Right lobe of liver (tissue), 6 donors: Measurements from ENCODE around the gene PTPRN2. TPM values are rescaled to one million over a fixed set of nuclear protein-coding genes. Genes with fewer than 3 reads are reported as not detected.

Experiments used
- ATAC-seq, 4 donors: fragments of 200-7000 bp; cut with Tn5 transposase; one replicate each; pipeline ENCODE4 v1.9.1; 2020; ENCODE audit warnings: mild to moderate bottlenecking in 4 of 4, moderate library complexity in 4 of 4
- DNase-seq, 3 donors: peaks; one replicate each; pipeline ENCODE4 v3.0.0-alpha.2; 2020
- H3K27ac ChIP-seq, 3 donors: fragments of 200-600 bp; one replicate each; pipeline ENCODE4 v1.8.0; 2022
- H3K27me3 ChIP-seq, 2 donors: fragments of 200-600 bp; one replicate each; pipeline ENCODE4 v1.8.0; 2022
- H3K36me3 ChIP-seq, 4 donors: fragments of 200-600 bp; sonication (generic) in 1 of 4; one replicate each; pipeline versions ENCODE4 v1.5.1 to v1.8.0; 2017 to 2022; ENCODE audit warnings: control low read depth in 1 of 4
- H3K4me1 ChIP-seq, 4 donors: fragments of 200-600 bp; sonication (generic) in 1 of 4; one replicate each; pipeline versions ENCODE4 v1.5.1 to v1.8.0; 2017 to 2022; ENCODE audit warnings: control low read depth in 1 of 4
- H3K4me3 ChIP-seq, 3 donors: fragments of 200-600 bp; one replicate each; pipeline ENCODE4 v1.8.0; 2022
- H3K9me3 ChIP-seq, 4 donors: fragments of 200-600 bp; sonication (generic) in 1 of 4; one replicate each; pipeline versions ENCODE4 v1.5.1 to v1.8.0; 2017 to 2022; ENCODE audit warnings: control low read depth in 1 of 4
- CTCF ChIP-seq, 4 donors: fragments of 200-600 bp in 3 of 4; fragments of 450-650 bp in 1 of 4; IDR thresholded peaks; one replicate each; pipeline versions ENCODE4 v1.5.1 to v1.8.0; 2016 to 2022; ENCODE audit warnings: antibody characterized with exemption in 4 of 4, mild to moderate bottlenecking in 2 of 4
- POLR2A ChIP-seq: fragments of 450-650 bp; IDR thresholded peaks from one replicate; pipeline ENCODE4 v1.6.1; 2017; ENCODE audit warnings: antibody characterized with exemption, mild to moderate bottlenecking
- WGBS: methylation state at CpG from one replicate; pipeline ENCODE4 v1.1.6; 2018; ENCODE audit warnings: low coverage, low lambda C conversion rate; ENCODE audit not compliant: insufficient coverage; ENCODE audit errors: missing lambda C conversion rate; 5-methylcytosine and 5-hydroxymethylcytosine counted together
- intact Hi-C, 2 donors: fragments of 100-400 bp; cut with DNase I; formaldehyde crosslinking; loops; one replicate each; pipeline versions ENCODE4 v1.11.2 to v1.14.1; 2022
- total RNA-seq, 6 experiments: library from RNA; depleted of rRNA in 2 of 6; stranded (reverse); fragments of >200 nt in 2 of 6; fragmentation: NEBNext Ultra II Directional in 3 of 6; extraction: Animal tissue kit (Norgen Biotek cat#: 25700) in 3 of 6; gene quantifications; one replicate each; pipeline versions ENCODE4 v1.1.0 to v1.2.4, GENCODE V29; 2016 to 2023
- donor health status: DM: no; HTN: yes; CAD: no.
- donor health status: DM: no; HTN: no; CAD: no.
- donor health status: DM: no; HTN: no; CAD: no.
- donor health status: DM: no; HTN: yes; CAD: no.
- donor health status: DM: no; HTN: yes; CAD: no.

Gene PTPRN2
- total RNA-seq, 6 experiments from 2014 or later, result 0.15 to 0.87 (median 0.67) TPM

- ATAC-seq, result no peak
- no peak for TF ChIP-seq POLR2A
- no peak for TF ChIP-seq CTCF (IDR thresholded peaks at IDR 0.05)
These were observed 595.0 kb downstream of the PTPRN2 start for GRCh38 chr7:157992511-157993160.

GRCh38 chr7:157991761-157992160 is 595.9 kb downstream of the PTPRN2 start:
- Histone ChIP-seq H3K4me1 (no peaks in the 10 kb centered on the region), H3K27me3 (no peaks in the 10 kb centered on the region), H3K27ac (no peak overlapping the region), H3K36me3 (no peaks in the 10 kb centered on the region), H3K9me3 (no peaks in the 10 kb centered on the region), H3K4me3 (no peak overlapping the region)
- 50% methylated on average over 1 of the region's 11 CpGs for WGBS
- DNase-seq (no peak), ATAC-seq (no peak)
- no peak for TF ChIP-seq CTCF (IDR thresholded peaks at IDR 0.05)
- TF ChIP-seq POLR2A, result no peak
- intact Hi-C loops, result no loop called here

More at GRCh38 chr7:157992511-157993160, 595.0 kb downstream of the PTPRN2 start:
- Histone ChIP-seq H3K36me3 (no peaks in the 10 kb centered on the region), H3K4me1 (no peaks in the 10 kb centered on the region), H3K27ac (no peak overlapping the region), H3K9me3 (no peaks in the 10 kb centered on the region), H3K27me3 (no peaks in the 10 kb centered on the region), H3K4me3 (no peak overlapping the region)
- no peak for DNase-seq
- WGBS, result 79% methylated on average over 7 of the region's 17 CpGs
- intact Hi-C loops, result no loop called here

DNA sequence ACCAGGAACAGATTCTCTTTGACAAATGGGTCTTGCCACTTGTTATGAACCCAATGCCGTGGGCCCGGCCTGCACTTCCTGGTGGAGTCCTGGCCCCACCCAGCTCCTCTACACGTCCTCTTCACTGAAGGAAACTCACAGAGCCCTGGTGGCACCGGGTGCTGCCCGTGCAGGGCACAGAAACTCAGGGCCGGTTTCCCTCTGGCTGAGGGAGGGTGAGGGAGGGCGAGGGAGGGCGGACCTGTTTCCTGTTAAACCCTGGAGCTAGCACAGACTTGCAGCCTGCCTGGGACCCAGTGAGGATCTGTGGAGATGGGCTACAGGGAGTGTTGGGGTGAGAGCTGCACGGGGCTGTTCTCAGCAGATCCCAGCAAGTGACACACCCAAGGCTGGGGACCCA is 596.3 kb downstream of the PTPRN2 start:
- no peaks in the 10 kb centered on the region for H3K36me3 ChIP-seq
- H3K27me3 ChIP-seq, result no peaks in the 10 kb centered on the region
- H3K27ac ChIP-seq, result no peak overlapping the region
- 53% methylated on average over 7 of the region's 9 CpGs for WGBS
- H3K4me1 ChIP-seq, result no peaks in the 10 kb centered on the region
- TF ChIP-seq POLR2A (no peak), CTCF (IDR thresholded peaks at IDR 0.05) (no peak)
- H3K9me3 ChIP-seq, result no peaks in the 10 kb centered on the region
- peak in 1 of 4 donors; percentile 7 for ATAC-seq
- H3K4me3 ChIP-seq, result no peak overlapping the region
- DNase-seq, result no peak
- intact Hi-C loops, result no loop called here

- Histone ChIP-seq H3K27ac (no peak overlapping the region), H3K27me3 (no peaks in the 10 kb centered on the region), H3K36me3 (no peaks in the 10 kb centered on the region), H3K4me3 (no peak overlapping the region), H3K4me1 (no peaks in the 10 kb centered on the region), H3K9me3 (no peaks in the 10 kb centered on the region)
- TF ChIP-seq POLR2A (no peak), CTCF (IDR thresholded peaks at IDR 0.05) (no peak)
- ATAC-seq (peak in 1 of 4 donors; percentile 5), DNase-seq (no peak)
- WGBS, result 56% methylated on average over 3 of the region's 9 CpGs
- intact Hi-C loops, result no loop called here
These were observed 596.8 kb downstream of the PTPRN2 start for GRCh38 chr7:157990881-157991250.
